ENCODE results near the gene SLC41A1.

The SLC41A1 gene

DNA sequence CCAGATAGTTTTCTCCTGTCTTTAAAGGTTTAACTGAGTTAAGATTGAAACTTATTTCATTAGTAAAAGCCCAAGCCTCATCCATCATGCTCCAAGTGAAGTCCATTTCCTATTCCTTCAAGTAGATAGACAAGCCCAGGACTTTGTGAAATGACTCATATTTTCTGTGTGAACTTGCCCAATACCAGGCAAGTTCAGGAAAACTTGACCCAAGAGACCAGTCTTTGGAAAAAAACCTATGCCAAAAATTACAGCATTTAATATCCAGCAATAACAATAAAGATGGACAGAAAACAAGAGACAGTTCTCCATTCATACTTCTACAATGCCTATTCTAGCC lies 37.3 kb downstream of the SLC41A1 start:
- Histone ChIP-seq H2BK15ac (ENCODE audit: low read depth, poor library complexity, severe bottlenecking) (no peak overlapping the region), H3K4ac (ENCODE audit: low read depth in 1 of 2, low read length in 2 of 2) (no peak overlapping the region), H3K9ac (ENCODE audit: low read length) (peak overlapping the region; percentile 89), H2AFZ (ENCODE audit: low read depth, low read length) (no peak overlapping the region), H3K4me3 (ENCODE audit: insufficient read depth in 1 of 2, low read depth in 1 of 2, low read length in 2 of 2) (peak overlapping the region in 1 of 2 experiments; percentile 91), H3K14ac (ENCODE audit: low read length in 2 of 2) (no peak overlapping the region), H3K4me1 (ENCODE audit: control insufficient read depth, insufficient read depth, low read depth, low read length) (peaks cover 5% of the 10 kb centered on the region), H4K91ac (ENCODE audit: low read length) (no peak overlapping the region), H2BK12ac (ENCODE audit: low read length in 2 of 2) (no peak overlapping the region), H3K9me3 (ENCODE audit: control insufficient read depth, low read length) (no peaks in the 10 kb centered on the region), H3K79me1 (replicated peaks; ENCODE audit: low read length, poor library complexity, severe bottlenecking) (peaks cover 5% of the 10 kb centered on the region), H2BK120ac (ENCODE audit: low read depth, low read length) (no peak overlapping the region), H2AK5ac (ENCODE audit: low read length, severe bottlenecking) (no peak overlapping the region), H3K27ac (ENCODE audit: low read length, poor library complexity, severe bottlenecking) (no peak overlapping the region), H3K27me3 (ENCODE audit: control insufficient read depth in 1 of 2, insufficient read depth in 1 of 2, low read length in 2 of 2) (no peaks in the 10 kb centered on the region), H2BK5ac (ENCODE audit: low read depth, low read length, poor library complexity, severe bottlenecking) (no peak overlapping the region), H3K36me3 (ENCODE audit: control insufficient read depth in 1 of 2, insufficient read depth in 2 of 2, low read depth in 1 of 2, low read length in 2 of 2) (peaks cover 0 to 10% of the 10 kb centered on the region in 2 experiments), H3K18ac (ENCODE audit: low read depth in 1 of 2, low read length in 2 of 2) (no peak overlapping the region), H3K23ac (ENCODE audit: low read length in 2 of 2) (no peak overlapping the region), H4K8ac (ENCODE audit: low read length) (no peak overlapping the region), H3K4me2 (ENCODE audit: low read length, poor library complexity, severe bottlenecking) (no peak overlapping the region)
- DNase-seq = peak; percentile 82

DNA sequence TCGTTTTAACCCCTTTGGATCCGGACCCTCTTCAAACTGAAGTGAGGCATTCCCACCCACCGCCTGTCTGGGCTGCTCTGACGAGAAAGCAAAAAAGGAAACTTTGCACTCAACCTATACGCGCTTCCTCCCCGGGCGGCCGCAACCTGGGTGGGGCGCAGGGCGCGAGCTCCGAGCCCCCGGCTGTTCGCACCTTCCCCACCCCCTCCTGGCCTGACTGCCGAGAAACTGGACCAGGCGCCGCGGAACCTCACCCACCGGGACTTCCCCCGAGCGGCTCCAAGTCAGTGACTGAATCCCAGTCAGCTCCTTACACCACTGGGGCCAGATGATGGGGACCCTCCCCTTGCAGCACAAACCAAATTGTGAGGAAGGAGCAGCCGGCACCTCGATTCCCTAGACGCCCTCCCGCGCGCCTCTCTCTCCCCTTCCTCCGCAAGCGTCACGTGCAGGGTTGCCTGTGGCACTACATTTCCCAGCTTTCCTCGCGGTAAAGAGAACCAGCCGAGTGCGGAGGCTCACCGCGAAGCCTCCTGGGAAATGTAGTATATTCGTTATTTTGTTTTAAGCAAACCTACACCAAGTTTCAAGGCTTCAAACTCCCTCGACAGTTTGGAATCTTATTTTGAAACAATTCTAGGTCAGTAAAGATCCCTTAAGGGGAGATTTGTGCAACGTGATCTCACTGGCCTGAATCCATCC lies 37.8 kb downstream of the SLC41A1 start, which contains the start of gene RAB29:
Gene RAB29 (minus strand): TSS at position 468 of the 702 bp plus-strand sequence. CDS start 526 bp downstream, outside the sequence.
- Histone ChIP-seq H4K8ac (ENCODE audit: low read length) (no peak within 1 kb of the TSS), H3K4ac (ENCODE audit: low read depth in 1 of 2, low read length in 2 of 2) (peak within 1 kb of the TSS; percentile 52 to 84), H2BK120ac (ENCODE audit: low read depth, low read length) (peak within 1 kb of the TSS; percentile 42), H3K36me3 (ENCODE audit: control insufficient read depth in 1 of 2, insufficient read depth in 2 of 2, low read depth in 1 of 2, low read length in 2 of 2) (peaks cover 0 to 15% of the 10 kb centered on the region in 2 experiments), H3K4me3 (ENCODE audit: insufficient read depth in 1 of 2, low read depth in 1 of 2, low read length in 2 of 2) (peak within 1 kb of the TSS; percentile 75 to 91), H2AK5ac (ENCODE audit: low read length, severe bottlenecking) (no peak within 1 kb of the TSS), H3K23ac (ENCODE audit: low read length in 2 of 2) (peak within 1 kb of the TSS in 1 of 2 experiments; percentile 34), H3K4me1 (ENCODE audit: control insufficient read depth, insufficient read depth, low read depth, low read length) (peaks cover 5% of the 10 kb centered on the region), H3K18ac (ENCODE audit: low read depth in 1 of 2, low read length in 2 of 2) (peak within 1 kb of the TSS in 1 of 2 experiments; percentile 40), H3K9ac (ENCODE audit: low read length) (peak within 1 kb of the TSS; percentile 89), H3K4me2 (ENCODE audit: low read length, poor library complexity, severe bottlenecking) (peak within 1 kb of the TSS; percentile 84), H2BK5ac (ENCODE audit: low read depth, low read length, poor library complexity, severe bottlenecking) (no peak within 1 kb of the TSS), H2BK12ac (ENCODE audit: low read length in 2 of 2) (no peak within 1 kb of the TSS), H3K14ac (ENCODE audit: low read length in 2 of 2) (peak within 1 kb of the TSS in 1 of 2 experiments; percentile 61), H3K27me3 (ENCODE audit: control insufficient read depth in 1 of 2, insufficient read depth in 1 of 2, low read length in 2 of 2) (no peaks in the 10 kb centered on the region), H4K91ac (ENCODE audit: low read length) (peak within 1 kb of the TSS; percentile 11), H2AFZ (ENCODE audit: low read depth, low read length) (peak within 1 kb of the TSS; percentile 95), H3K27ac (ENCODE audit: low read length, poor library complexity, severe bottlenecking) (no peak within 1 kb of the TSS), H3K9me3 (ENCODE audit: control insufficient read depth, low read length) (no peaks in the 10 kb centered on the region), H3K79me1 (replicated peaks; ENCODE audit: low read length, poor library complexity, severe bottlenecking) (peaks cover 5% of the 10 kb centered on the region), H2BK15ac (ENCODE audit: low read depth, poor library complexity, severe bottlenecking) (no peak within 1 kb of the TSS)
- under 1% methylated on average over 24 of the region's 40 CpGs for WGBS
- DNase-seq = peak; percentile 86

DNA sequence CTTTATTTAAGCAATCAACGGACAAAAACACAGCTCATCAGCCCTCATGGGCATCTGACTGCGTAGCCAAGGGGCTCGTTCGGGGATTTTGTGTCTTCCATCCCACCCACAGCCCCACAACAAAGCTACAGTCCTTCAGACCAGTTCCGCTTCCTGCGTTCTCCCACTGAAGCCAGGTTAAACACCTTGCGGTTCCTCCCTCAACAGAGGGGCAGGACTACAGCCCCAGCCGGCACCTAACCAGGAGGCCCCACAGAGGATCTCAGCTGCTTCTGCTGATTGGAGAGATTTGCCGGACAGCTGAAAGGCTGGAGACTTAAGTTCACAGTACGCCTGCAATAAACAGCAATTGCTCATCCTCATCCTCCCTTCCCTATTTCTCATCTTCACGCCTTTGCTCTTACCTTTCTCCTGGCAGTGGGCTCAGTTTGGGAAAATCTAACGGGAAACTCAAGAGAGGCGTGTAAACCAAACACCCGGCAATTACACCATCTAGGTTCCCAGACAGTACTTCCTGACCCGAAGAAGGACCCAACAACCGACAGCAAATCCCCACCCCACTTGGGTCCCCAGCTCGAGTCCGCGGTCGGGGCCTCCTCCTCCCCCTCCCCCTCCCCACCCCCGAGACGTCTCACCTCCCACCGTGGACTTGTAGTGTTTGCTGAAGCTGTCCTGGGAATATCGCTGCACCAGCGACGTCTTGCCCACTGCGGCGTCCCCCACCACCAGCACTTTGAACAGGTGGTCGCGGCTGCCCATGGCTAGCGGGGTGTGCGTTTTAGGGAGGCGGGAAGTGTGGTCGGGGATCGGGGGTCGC lies 38.6 kb downstream of the SLC41A1 start:
- Histone ChIP-seq H4K8ac (ENCODE audit: low read length) (no peak overlapping the region), H3K4ac (ENCODE audit: low read depth in 1 of 2, low read length in 2 of 2) (peak overlapping the region; percentile 52 to 84), H3K79me1 (replicated peaks; ENCODE audit: low read length, poor library complexity, severe bottlenecking) (peaks cover 5% of the 10 kb centered on the region), H4K91ac (ENCODE audit: low read length) (no peak overlapping the region), H3K9ac (ENCODE audit: low read length) (peak overlapping the region; percentile 89), H3K23ac (ENCODE audit: low read length in 2 of 2) (no peak overlapping the region), H3K27me3 (ENCODE audit: control insufficient read depth in 1 of 2, insufficient read depth in 1 of 2, low read length in 2 of 2) (no peaks in the 10 kb centered on the region), H3K36me3 (ENCODE audit: control insufficient read depth in 1 of 2, insufficient read depth in 2 of 2, low read depth in 1 of 2, low read length in 2 of 2) (peaks cover 2 to 23% of the 10 kb centered on the region in 2 experiments), H2AFZ (ENCODE audit: low read depth, low read length) (peak overlapping the region; percentile 95), H2BK15ac (ENCODE audit: low read depth, poor library complexity, severe bottlenecking) (no peak overlapping the region), H3K27ac (ENCODE audit: low read length, poor library complexity, severe bottlenecking) (no peak overlapping the region), H3K14ac (ENCODE audit: low read length in 2 of 2) (no peak overlapping the region), H2BK5ac (ENCODE audit: low read depth, low read length, poor library complexity, severe bottlenecking) (no peak overlapping the region), H2AK5ac (ENCODE audit: low read length, severe bottlenecking) (no peak overlapping the region), H3K4me1 (ENCODE audit: control insufficient read depth, insufficient read depth, low read depth, low read length) (peaks cover 5% of the 10 kb centered on the region), H3K4me2 (ENCODE audit: low read length, poor library complexity, severe bottlenecking) (peak overlapping the region; percentile 84), H3K9me3 (ENCODE audit: control insufficient read depth, low read length) (no peaks in the 10 kb centered on the region), H3K4me3 (ENCODE audit: insufficient read depth in 1 of 2, low read depth in 1 of 2, low read length in 2 of 2) (peak overlapping the region; percentile 75 to 91), H3K18ac (ENCODE audit: low read depth in 1 of 2, low read length in 2 of 2) (peak overlapping the region in 1 of 2 experiments; percentile 40), H2BK120ac (ENCODE audit: low read depth, low read length) (no peak overlapping the region), H2BK12ac (ENCODE audit: low read length in 2 of 2) (no peak overlapping the region)
- DNase-seq = peak; percentile 42
- 16% methylated on average over 33 of the region's 36 CpGs for WGBS

DNA sequence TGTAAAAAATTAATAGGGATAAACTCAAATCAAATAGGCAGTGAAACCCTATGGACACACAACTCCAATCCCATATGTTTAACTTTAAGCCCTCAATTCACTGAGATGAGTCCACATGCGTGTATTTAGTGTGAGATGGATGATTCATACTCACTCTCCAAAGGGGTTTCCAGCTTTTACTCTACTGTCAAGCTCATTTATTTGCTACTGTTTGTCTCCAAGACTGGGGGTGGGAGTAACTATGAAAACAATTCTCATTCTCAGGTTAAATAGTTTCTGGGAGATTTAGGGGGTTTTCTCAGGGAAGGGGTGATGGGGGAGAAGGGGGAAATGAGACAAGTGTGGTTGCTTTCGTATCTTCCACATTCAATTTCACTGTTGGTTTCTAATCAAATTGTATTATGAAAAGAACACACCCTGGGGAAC lies 40.4 kb downstream of the SLC41A1 start:
- Histone ChIP-seq H3K23ac (ENCODE audit: low read length in 2 of 2) (no peak overlapping the region), H3K4ac (ENCODE audit: low read depth in 1 of 2, low read length in 2 of 2) (no peak overlapping the region), H3K36me3 (ENCODE audit: control insufficient read depth in 1 of 2, insufficient read depth in 2 of 2, low read depth in 1 of 2, low read length in 2 of 2) (peaks cover 3 to 36% of the 10 kb centered on the region in 2 experiments), H3K14ac (ENCODE audit: low read length in 2 of 2) (no peak overlapping the region), H3K4me2 (ENCODE audit: low read length, poor library complexity, severe bottlenecking) (no peak overlapping the region), H2BK5ac (ENCODE audit: low read depth, low read length, poor library complexity, severe bottlenecking) (no peak overlapping the region), H3K4me3 (ENCODE audit: insufficient read depth in 1 of 2, low read depth in 1 of 2, low read length in 2 of 2) (no peak overlapping the region), H3K9ac (ENCODE audit: low read length) (no peak overlapping the region), H3K4me1 (ENCODE audit: control insufficient read depth, insufficient read depth, low read depth, low read length) (peaks cover 5% of the 10 kb centered on the region), H3K18ac (ENCODE audit: low read depth in 1 of 2, low read length in 2 of 2) (no peak overlapping the region), H4K91ac (ENCODE audit: low read length) (no peak overlapping the region), H3K79me1 (replicated peaks; ENCODE audit: low read length, poor library complexity, severe bottlenecking) (peaks cover 5% of the 10 kb centered on the region), H2BK12ac (ENCODE audit: low read length in 2 of 2) (no peak overlapping the region), H3K27me3 (ENCODE audit: control insufficient read depth in 1 of 2, insufficient read depth in 1 of 2, low read length in 2 of 2) (no peaks in the 10 kb centered on the region), H2AFZ (ENCODE audit: low read depth, low read length) (no peak overlapping the region), H3K9me3 (ENCODE audit: control insufficient read depth, low read length) (no peaks in the 10 kb centered on the region), H2AK5ac (ENCODE audit: low read length, severe bottlenecking) (no peak overlapping the region), H2BK120ac (ENCODE audit: low read depth, low read length) (no peak overlapping the region), H2BK15ac (ENCODE audit: low read depth, poor library complexity, severe bottlenecking) (no peak overlapping the region), H3K27ac (ENCODE audit: low read length, poor library complexity, severe bottlenecking) (no peak overlapping the region), H4K8ac (ENCODE audit: low read length) (no peak overlapping the region)
- no CpG with 5 or more reads among the region's 2 CpGs for WGBS
- peak; percentile 16 for DNase-seq

Data from mesenchymal stem cell (in vitro differentiated cells and primary cell).